ENCODE results near the gene SLC24A1. TPM values are rescaled to one million over a fixed set of nuclear protein-coding genes. Genes with fewer than 3 reads are reported as not detected.
A peak's percentile ranks its signal among the peaks of the same experiment; 100 is the strongest.

The SLC24A1 gene
- total and polyA plus RNA-seq, 10 of the 15 experiments (the other 5 are each of a cell fraction or from before 2014, with no cell fraction given): 1.4 to 5.8 (median 3.3) TPM

- ChIA-PET POLR2A (no interaction called here), CTCF (interaction anchor here (2.1 to 3.0 kb wide), 3 partner anchors 9 to 186 kb away, joined by 4 to 24 read pairs (median 8); no protein-coding TSS in a partner anchor)
Observed at GRCh38 chr15:65650312-65651041, 28.7 kb downstream of the SLC24A1 start.

More at GRCh38 chr15:65650312-65651041, 28.7 kb downstream of the SLC24A1 start:
- Histone ChIP-seq H3K79me2 (ENCODE audit: control insufficient read depth, insufficient read depth, low read length) (no peaks in the 10 kb centered on the region), H3K4me2 (ENCODE audit: control insufficient read depth, insufficient read depth) (no peak overlapping the region), H3K4me1 (ENCODE audit: control insufficient read depth, insufficient read depth, low read length) (peaks cover 9% of the 10 kb centered on the region), H3K27ac (ENCODE audit: control insufficient read depth, insufficient read depth) (no peak overlapping the region), H3K9ac (ENCODE audit: control insufficient read depth, insufficient read depth, low read length) (no peak overlapping the region), H3K4me3 (no peak overlapping the region), H3K27me3 (replicated peaks in 1 of 2; ENCODE audit: control insufficient read depth in 2 of 2, insufficient read depth in 2 of 2, low read length in 1 of 2) (no peaks in the 10 kb centered on the region), H3K36me3 (ENCODE audit: control insufficient read depth in 2 of 2, insufficient read depth in 2 of 2, low read length in 1 of 2) (peaks cover 0 to 27% of the 10 kb centered on the region in 2 experiments; a peak in 3 of 4 replicates), H3K9me3 (replicated peaks; ENCODE audit: control insufficient read depth, insufficient read depth, low read length) (no peaks in the 10 kb centered on the region), H4K20me1 (ENCODE audit: control insufficient read depth, insufficient read depth) (no peaks in the 10 kb centered on the region), H2AFZ (ENCODE audit: control insufficient read depth, low read depth, low read length) (no peak overlapping the region)
- in situ Hi-C loops (cut with MboI): no loop called here
- no TSS peak for BruUV-seq (replicated peaks)
- TF ChIP-seq HDGF (IDR thresholded peaks at IDR 0.05) (peak; percentile 75; the same call in 1 of the 2 replicates), IKZF2 (IDR thresholded peaks at IDR 0.05) (0 out of 4 replicates have a peak, but pooled peaks of 1 of the 2 experiments have one; percentile 35), CREM (IDR thresholded peaks at IDR 0.05; ENCODE audit: low read depth) (no peak), NR2C2 (IDR thresholded peaks at IDR 0.05; ENCODE audit: borderline replicate concordance, control insufficient read depth, insufficient read length, low read depth) (no peak), POLR2A (IDR thresholded peaks at IDR 0.05; ENCODE audit: low read depth, low read length) (no peak), POLR2AphosphoS5 (IDR thresholded peaks at IDR 0.05; ENCODE audit: low read length) (peak; percentile 26), SUPT20H (IDR thresholded peaks at IDR 0.05; ENCODE audit: borderline replicate concordance, control insufficient read depth, low read depth, low read length) (no peak), E2F4 (IDR thresholded peaks at IDR 0.05; ENCODE audit: low read depth, low read length) (no peak), MTA3 (IDR thresholded peaks at IDR 0.05; ENCODE audit: borderline replicate concordance, low read length) (no peak), BMI1 (IDR thresholded peaks at IDR 0.05; ENCODE audit: borderline replicate concordance) (no peak), ZBTB33 (IDR thresholded peaks at IDR 0.05) (no peak), POLR2AphosphoS2 (IDR thresholded peaks at IDR 0.05; ENCODE audit: low read depth, low read length) (peak; percentile 74; the same call in 1 of the 2 replicates), BACH1 (IDR thresholded peaks at IDR 0.05; ENCODE audit: borderline replicate concordance) (no peak)
- ChIA-PET SMC1A (ENCODE audit: uncharacterized antibody, unreplicated experiment) (interaction anchor here (1.0 to 2.1 kb wide), 6 partner anchors 8 to 187 kb away, joined by 3 to 10 read pairs (median 4); no protein-coding TSS in a partner anchor), RAD21 (ENCODE audit: unreplicated experiment) (no interaction called here)
- WGBS (ENCODE audit: insufficient coverage, insufficient replicate concordance, low lambda C conversion rate, missing lambda C conversion rate): 88% methylated on average over 12 of the region's 12 CpGs
- ATAC-seq (no peak; the same call in 2 of the 3 replicates), DNase-seq (ENCODE audit: low read depth, low spot score) (no peak), FAIRE-seq (no peak)
- intact Hi-C loops (cut with micrococcal nuclease; ENCODE audit: unreplicated experiment): no loop called here
